OCI-LY3 (cell line): ENCODE data around the gene RSRC2.

Experiments
- CTCF ChIP-seq: fragments of 200-600, 300-600 bp; sonication (generic); IDR thresholded peaks from 2 replicates; pipeline ENCODE4 v1.5.1; 2014; ENCODE audit warnings: antibody characterized with exemption, low read length, low read depth
- EZH2phosphoT487 ChIP-seq: fragments of 200-600 bp; shearing (Covaris generic); IDR thresholded peaks from 2 replicates; pipeline ENCODE4 v1.6.1; 2018; ENCODE audit warnings: antibody characterized with exemption, mixed run types, low read depth

GRCh38 chr12:122547330-122547729 lies 20.6 kb upstream of the RSRC2 start:
- TF ChIP-seq EZH2phosphoT487 = no peak
- TF ChIP-seq CTCF = no peak
